ENCODE results near the gene RPL10. TPM values are rescaled to one million over a fixed set of nuclear protein-coding genes. Genes with fewer than 3 reads are reported as not detected.
"Not testable (repeated sequence)": the region's sequence is repeated elsewhere in the genome, so short reads cannot be mapped to it uniquely, and the experiment has no call there.

Gene RPL10
- total RNA-seq, 2 donors from 2014 or later = 2,294 to 2,387 TPM

DNA sequence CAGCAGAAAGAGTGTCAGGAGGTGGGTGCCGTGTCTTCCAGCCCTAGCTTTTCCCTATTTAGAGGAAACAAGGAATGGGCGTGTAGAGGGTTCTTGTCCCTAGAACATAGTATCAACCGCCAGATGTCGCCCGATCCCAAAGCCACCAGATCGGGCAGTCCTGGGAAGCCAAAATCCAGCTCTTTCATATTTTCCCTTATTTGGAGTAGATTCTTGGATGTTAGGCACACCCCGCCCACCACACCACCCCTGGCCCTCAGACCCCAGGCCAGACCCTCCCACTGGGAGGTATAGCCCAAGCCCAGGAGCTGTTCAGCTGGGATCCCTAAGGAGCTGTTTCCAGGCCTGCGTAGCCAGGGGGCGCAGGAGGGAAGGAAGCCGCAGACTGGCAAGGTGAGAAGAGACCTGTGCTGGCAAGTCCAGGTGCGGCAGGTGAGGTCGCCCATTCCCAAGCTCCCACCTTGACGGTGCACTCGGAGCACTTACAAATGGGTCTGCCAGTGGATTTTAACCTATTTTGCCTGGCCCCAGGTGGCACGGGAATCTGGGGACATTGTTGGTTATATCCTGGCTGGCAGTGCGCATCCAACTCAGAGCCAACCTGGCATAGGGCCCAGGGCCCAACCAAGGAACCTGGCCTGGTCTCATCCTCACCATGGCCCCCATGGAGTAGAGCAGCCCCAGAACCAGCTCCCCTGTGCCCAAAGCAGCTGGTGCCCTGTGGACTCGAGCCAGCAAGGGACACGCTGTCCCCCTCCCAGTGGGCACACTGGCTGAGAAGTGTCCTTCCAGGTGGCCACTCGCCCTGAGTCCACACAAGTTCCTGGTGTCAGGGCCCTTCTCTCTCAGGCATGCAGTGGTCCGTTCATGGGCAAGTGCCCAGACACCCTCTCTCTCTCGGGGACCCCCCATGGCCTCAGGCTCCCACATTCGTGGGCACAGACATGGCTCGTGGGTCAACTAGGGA is 24.6 kb upstream of the RPL10 start:
- intact Hi-C loops (cut with DNase I) = no loop called here
- DNase-seq (ENCODE audit: low spot score) = no peak

DNA sequence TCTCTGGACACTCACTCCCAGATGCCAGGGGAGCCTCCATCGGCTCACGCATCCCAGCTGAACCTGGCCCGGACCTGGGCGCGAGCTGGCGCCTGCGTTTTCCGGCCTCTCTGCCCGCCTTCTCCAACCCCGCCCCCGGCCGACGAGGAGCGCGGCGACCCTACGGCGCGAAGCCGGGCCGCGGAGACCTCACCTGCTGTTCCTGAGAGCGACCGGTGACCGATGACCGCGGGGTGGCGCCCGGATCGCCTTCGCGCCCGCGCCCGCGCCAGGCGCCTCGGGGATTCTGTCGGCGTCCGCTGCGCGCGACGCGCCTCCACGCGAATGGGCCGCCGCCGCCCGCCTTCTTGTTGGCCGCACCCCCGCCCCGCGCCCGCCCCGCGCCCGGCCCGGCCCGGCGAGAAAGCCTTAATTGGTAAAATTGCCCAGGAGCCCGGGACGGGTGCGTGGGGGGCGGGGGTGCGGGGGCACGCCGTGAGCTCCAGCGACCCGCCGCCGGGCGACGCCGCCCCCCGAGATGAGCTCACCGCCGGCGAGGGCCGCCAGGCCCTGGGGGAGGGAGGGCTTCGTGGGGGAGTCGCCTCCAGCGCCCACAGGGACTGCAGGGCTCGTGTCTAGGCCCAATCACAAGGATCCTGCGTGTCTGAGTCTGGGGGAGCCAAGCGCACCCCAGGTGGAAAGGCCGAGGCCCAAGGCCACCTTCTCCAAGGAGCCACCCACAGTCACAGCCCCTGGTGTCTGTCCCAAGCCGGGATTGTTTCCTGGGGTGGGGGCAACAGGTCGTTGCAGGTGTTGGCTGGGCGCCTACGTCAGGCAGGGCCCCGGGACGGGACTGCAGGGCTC is 23.6 kb upstream of the RPL10 start, which contains the start of gene FLNA:
Gene FLNA, minus strand, starts transcription at position 322 of the 843 bp plus-strand sequence. CDS start 3,389 bp downstream, outside the sequence.
- intact Hi-C loops (cut with DNase I) = no loop called here
- DNase-seq (ENCODE audit: low spot score) = no peak

DNA sequence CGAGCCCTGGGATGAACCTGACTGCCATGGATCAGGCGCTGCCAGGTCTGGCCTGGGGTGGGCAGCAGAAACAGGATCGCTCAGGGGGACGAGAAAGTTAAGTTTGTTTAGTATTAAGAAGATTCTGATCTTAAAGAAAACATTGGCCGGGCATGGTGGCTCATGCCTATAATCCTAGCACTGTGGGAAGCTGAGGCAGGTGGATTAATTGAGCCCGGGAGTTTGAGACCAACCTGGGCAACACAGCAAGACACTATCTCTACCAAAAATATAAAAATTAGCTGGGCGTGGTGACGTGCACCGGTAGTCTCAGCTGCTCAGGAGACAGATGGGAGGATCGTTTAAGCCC is 23.0 kb upstream of the RPL10 start:
- intact Hi-C loops (cut with DNase I) = no loop called here
- DNase-seq (ENCODE audit: low spot score) = no peak

DNA sequence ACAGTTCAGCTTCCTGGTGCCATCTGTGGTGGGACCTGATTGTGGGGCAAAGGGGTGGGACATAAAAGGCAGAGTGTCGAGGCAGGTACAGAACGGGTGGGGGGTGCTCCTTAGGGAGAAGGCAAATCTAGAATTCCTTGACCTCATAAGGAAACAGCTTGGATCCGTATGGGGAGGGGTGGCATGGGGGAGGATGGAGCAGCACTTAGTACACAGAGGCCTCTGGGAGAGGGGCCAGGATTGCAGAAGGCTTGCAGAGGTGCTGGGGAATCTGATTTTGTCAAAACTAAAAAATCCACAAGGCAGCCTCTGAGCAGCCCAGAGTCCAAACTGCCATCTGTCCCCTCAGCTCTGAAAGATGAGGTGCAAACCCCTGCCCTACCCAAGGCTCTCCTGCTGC is 21.4 kb upstream of the RPL10 start:
- no peak for DNase-seq (ENCODE audit: low spot score)

DNA sequence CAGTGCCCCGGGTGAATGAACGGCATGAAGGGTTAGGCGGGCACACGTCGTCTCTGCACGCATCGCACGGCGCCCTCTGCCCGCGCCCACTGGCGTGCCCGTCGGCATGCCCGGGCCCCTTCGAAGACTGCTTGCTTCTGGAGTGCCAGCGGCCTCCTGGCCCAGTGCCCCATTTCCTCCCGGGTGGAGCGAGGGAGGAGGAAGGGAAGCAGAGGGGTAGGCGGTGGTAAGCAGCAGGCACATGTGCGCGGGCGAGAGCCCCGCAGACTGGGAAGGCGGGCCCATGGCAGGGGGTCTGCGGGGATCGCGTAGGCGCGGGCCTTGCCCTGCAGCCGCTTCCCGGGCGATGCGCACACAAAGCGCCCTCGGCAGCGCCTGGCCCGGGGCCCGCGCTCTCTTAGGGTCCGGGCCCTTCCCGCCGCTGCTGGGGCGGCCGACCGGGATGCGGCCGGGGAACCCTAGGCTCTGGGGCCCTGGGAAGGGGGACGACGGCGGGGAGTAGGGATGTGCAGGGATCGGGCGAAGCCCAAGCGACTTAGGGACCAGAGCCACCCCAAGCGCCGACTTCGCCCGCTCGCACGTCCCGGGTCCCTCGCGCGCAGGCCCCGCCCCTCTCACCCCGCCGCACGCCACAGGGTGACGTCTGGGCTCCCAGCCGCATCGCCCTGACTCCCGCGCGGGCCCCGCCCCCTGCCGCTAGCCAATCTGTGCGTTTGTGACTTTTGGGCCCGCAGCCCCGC is 19.9 kb upstream of the RPL10 start:
- no peak for DNase-seq (ENCODE audit: low spot score)
- intact Hi-C loops (cut with DNase I) = no loop called here

More for the DNA sequence above, 21.4 kb upstream of the RPL10 start:
- intact Hi-C loops (cut with DNase I) = no loop called here

DNA sequence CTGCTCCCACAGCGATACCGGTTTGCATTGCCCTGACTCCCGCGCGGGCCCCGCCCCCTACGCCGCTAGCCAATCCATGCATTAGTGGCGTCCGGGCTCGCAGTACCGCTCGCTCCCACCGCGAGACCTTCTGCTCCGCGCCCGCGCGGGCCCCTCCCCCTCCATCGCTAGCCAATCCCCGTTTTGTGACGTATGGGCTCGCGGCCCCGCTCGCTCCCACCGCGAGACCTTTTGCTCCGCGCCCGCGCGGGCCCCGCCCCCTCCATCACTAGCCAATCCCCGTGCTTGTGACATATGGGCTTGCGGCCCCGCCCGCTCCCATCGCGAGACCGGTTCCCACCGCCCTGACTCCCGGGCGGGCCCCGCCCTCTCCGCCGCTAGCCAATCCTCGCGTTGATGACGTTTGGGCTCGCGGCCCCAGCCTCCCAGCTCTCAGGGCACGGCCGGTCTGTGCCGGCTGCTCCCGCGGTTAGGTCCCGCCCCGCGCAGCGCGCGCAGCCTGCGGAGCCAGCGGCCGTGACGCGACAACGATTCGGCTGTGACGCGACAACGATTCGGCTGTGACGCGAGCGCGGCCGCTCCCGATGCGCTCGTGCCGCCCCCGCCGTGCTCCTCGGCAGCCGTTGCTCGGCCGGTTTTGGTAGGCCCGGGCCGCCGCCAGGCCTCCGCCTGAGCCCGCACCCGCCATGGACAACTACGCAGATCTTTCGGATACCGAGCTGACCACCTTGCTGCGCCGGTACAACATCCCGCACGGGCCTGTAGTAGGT is 19.2 kb upstream of the RPL10 start, which contains the start of gene EMD:
Gene EMD, plus strand, starts transcription at position 497 of the 770 bp plus-strand sequence. Its CDS starts 190 bp downstream, at position 687.
- intact Hi-C loops (cut with DNase I) = no loop called here
- DNase-seq (ENCODE audit: low spot score) = peak; percentile 98

DNA sequence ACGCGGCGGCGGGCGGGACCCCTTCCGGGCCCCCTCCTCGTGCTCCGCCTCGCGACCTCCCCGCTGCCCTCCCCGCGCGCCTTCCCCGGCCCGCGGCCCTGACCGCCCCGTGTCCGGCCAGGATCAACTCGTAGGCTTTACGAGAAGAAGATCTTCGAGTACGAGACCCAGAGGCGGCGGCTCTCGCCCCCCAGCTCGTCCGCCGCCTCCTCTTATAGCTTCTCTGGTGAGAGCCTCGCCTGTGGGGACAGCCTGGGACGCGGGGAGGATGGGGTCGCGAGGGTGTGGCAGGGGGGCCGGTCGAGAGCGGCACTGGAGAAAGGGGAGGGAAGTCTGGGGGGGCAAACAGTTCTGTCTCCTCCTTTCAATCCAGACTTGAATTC is 18.6 kb upstream of the RPL10 start:
- intact Hi-C loops (cut with DNase I) = no loop called here
- DNase-seq (ENCODE audit: low spot score) = no peak

DNA sequence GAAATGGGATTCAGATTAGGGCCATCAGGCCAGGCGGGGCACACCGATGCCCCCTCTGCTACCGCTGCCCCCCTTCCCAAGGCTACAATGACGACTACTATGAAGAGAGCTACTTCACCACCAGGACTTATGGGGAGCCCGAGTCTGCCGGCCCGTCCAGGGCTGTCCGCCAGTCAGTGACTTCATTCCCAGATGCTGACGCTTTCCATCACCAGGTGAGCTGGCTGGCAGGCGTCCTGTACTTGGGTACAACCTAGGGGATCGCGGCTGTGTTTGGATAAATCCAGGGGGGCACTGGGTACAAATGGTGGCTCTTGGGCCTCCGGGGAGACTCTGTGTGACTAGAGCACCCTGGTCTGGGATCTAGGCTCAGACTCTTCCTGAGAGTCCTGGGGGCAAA is 18.0 kb upstream of the RPL10 start:
- intact Hi-C loops (cut with DNase I) = no loop called here
- DNase-seq (ENCODE audit: low spot score) = no peak

DNA sequence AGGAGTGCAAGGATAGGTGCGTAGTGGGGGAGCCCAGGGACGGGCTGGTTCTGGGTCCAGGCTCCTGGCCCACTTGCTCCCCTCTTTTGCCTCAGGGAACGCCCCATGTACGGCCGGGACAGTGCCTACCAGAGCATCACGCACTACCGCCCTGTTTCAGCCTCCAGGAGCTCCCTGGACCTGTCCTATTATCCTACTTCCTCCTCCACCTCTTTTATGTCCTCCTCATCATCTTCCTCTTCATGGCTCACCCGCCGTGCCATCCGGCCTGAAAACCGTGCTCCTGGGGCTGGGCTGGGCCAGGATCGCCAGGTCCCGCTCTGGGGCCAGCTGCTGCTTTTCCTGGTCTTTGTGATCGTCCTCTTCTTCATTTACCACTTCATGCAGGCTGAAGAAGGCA is 17.4 kb upstream of the RPL10 start:
- intact Hi-C loops (cut with DNase I) = no loop called here
- DNase-seq (ENCODE audit: low spot score) = no peak

DNA sequence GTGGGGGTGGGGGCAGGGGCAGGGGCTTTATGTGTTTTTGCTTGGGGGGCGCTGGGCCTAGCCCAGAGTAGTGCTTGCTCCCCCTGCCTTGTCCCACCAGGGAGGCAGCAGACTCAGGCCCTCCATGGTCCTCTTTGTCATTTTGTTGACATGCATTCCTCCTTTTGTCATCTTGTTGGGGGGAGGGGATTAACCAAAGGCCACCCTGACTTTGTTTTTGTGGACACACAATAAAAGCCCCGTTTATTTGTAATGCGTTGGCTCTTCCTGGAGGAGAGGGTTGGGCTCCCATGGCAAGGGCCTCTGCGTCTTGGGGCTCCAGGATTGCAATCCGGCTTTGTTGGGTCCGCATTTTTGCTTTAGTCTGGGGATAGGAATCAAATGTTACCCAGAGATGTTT is 16.9 kb upstream of the RPL10 start:
- intact Hi-C loops (cut with DNase I) = no loop called here
- no peak for DNase-seq (ENCODE audit: low spot score)

DNA sequence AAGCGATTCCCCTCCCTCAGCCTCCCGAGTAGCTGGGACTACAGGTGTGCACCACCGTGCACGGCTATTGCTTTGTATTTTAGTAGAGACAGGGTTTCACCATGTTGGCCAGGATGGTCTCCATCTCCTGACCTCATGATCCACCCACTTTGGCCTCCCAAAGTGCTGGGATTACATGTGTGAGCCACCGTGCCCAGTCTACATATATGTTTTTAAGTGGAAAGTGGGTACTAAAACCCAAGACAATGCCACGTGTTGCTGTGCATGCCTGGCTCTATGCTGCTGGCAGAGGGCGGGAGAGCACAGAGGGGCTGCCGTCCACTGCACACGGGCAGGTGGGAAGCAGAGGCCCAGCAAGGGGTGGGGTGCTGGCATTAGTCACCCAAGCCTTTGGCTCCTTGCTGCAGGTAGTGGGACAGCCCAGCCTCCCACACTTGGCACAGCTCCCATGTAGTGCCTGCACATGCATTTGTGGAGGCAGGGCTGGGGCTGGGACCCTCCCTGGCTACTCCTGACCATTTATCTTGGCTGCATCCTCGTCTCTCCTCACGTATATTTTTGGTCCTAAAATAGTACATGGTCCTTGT is 15.6 kb upstream of the RPL10 start:
- no peak for DNase-seq (ENCODE audit: low spot score)
- intact Hi-C loops (cut with DNase I) = no loop called here

DNA sequence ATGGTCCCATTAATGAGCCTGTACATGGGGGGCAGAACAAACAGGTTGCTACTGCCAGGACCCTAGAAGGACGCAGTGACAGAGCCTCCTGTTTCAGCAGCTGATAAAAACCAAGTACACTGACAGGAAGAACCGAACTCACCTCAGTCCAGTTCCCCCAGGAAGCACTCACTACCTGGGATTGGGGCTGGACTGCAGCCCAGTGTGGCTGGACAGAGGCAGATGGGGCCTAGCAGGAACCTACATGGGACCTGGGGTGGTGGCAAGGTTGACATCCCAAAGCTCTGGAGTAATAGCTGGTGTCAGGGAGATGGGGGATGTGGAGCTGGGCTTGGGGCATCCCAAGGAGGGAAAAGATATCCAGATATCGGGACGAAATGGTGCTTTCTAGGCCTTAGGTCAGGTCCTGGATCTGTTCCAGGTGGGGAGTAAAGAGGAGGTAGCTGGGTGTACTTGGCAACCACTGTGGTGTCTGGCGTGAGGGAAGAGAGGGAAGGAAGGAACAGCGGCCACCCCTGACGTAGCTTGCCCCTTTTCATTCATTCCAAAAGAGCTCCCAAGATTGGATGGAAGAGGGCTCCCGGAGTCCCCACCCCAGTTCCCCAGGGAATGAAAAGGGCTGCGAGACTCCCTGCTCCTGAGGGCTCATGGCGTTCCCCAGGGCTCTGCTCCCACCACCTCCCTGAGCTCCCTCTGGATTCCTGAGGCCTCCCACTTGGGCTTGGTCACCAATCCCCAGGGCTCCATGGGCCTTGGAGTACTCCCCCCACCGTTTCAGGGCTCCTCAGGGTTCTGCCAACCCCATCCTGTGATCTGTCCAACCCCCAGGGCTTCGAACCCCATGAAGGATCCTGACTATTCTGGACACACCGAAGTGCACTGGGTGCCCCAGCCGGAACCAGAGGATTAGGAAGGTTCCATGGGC is 14.6 kb upstream of the RPL10 start:
- no peak for DNase-seq (ENCODE audit: low spot score)
- intact Hi-C loops (cut with DNase I) = no loop called here

DNA sequence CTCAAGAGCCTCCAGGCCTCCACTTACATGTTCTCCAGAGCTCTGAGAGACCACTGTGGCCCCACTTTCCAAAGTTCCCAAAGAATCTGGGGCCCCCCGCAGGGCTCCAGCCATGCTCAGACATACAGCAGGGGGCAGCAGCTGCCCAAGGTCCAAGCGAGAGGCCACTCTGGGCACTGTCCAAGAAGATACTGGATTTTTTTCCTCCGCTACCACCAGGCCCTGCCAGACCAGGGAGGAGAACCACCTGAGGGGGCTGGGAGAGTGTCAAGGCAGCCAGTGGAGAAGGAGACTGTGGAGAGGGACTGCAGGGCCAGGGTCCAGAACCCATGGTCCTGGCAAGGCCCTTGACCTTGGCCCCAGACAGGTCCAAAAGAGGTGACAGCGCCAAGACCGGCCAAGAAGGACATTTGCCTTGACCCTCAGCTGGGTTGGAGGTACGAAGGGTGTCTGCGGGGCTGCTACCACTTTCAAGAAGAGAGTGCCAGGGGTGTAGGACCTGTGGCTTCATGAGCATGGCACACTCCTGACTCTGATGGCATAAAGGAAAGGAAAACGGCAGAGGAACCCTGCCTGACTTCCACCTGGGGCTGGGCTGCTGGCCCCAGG is 13.8 kb upstream of the RPL10 start:
- intact Hi-C loops (cut with DNase I) = no loop called here
- DNase-seq (ENCODE audit: low spot score) = peak; percentile 78

DNA sequence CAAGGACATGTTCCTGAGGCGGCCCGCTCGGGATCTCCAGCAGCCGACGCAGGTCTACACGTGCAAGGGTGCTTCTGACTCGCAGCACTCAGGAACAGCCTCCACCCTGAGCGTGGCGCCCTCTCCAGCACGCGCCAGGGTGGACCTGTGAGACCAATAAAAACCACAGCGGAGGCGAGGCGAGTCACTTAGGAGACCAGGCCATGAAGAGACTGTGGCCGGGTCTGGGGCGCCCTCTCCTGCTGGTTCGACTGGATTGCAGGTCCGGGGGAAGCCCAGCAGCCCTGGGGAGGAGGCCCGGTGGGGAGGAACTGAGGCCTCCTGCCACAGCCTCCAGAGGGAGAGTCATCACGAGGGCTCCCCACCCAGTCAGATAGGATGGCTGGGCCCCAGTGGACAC is 10.1 kb upstream of the RPL10 start:
- intact Hi-C loops (cut with DNase I); DNase-seq (ENCODE audit: low spot score): not testable (repeated sequence)

DNA sequence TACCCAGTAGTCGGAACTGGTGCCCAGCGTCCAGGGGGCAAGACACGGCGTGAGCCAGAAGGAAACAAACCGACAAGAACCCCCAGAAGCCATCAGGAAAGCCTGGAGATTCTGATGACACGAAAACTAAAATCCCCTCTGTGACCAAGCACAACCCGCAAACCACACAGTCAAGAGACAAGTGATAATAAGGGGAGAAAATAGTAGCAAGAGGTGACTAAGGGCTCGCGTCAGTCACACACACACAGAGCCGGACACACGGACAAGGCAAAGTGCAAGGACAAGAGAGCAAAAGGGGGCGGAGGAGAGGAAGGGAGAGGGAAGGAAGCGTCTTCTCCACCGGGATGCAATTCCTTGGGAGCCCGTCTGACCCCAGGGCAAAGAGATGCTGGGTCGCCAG is 9.5 kb upstream of the RPL10 start:
- DNase-seq (ENCODE audit: low spot score); intact Hi-C loops (cut with DNase I): not testable (repeated sequence)

DNA sequence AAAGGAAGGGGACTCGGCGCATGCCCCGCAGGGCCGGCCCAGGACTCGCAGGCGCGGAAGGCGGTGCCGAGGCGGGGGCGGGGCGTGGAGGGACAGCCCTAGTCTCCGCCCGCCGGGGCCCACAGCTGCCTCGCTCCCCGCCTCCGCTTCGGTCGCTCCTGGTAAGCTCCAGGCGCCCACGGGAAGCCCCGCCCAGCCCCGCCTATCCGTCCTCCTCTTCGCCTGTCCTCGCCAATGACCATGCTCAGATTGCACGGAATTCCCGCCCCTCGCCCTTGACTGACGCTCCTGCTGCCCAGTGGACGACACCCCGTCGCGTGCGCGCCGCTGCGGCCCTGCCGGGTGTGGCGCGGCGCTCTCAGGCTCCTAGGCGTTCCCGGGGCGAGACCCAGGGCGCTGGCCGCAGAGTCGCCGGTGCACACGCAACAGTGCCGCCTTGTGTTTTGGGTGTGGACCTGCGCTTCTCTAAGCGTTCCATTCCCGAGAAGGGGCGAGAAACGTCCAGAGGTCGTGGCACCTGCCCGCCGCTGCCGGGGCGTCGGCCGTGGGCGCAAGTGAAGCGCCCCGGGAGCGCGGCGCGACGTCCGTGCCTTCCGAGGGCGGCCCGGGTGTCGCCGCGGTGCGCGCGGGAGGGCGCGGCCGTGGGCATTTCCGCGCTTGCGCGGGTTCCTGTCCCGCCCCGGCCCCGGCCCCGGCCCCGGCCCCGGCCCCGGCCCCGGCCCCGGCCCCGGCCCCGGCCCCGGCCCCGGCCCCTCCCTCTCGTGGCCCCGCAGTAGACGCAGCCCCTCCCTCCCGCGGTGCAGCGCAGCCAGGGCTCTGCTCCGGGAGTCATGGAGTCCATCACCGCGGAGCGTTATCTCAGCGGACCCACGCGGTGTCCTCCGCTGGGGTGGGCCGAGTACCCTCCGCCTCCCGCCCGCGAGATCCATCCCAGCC is 8.1 kb upstream of the RPL10 start:
- DNase-seq (ENCODE audit: low spot score); intact Hi-C loops (cut with DNase I): not testable (repeated sequence)
